Uterus (tissue), 4 donors: Measurements from ENCODE around the gene ARRDC5. TPM values are rescaled to one million over a fixed set of nuclear protein-coding genes. Genes with fewer than 3 reads are reported as not detected.

Experiments used
- DNase-seq, 2 donors: peaks; one replicate each; pipeline ENCODE4 v3.0.0-alpha.2; 2019 to 2020
- H3K27ac ChIP-seq, 2 donors: fragments of 200-600 bp; sonication (generic); 1 replicate in 1 of 2; 2 replicates in 1 of 2; pipeline ENCODE4 v1.5.1; 2016 to 2018
- H3K27me3 ChIP-seq, 2 donors: fragments of 200-600 bp; sonication (generic); one replicate each; pipeline ENCODE4 v1.5.1; 2018 to 2019; ENCODE audit warnings: control low read depth in 1 of 2
- H3K36me3 ChIP-seq, 2 donors: fragments of 200-600 bp; sonication (generic); one replicate each; pipeline ENCODE4 v1.5.1; 2019; ENCODE audit warnings: control low read depth in 1 of 2
- H3K4me1 ChIP-seq, 2 donors: fragments of 200-600 bp; sonication (generic); one replicate each; pipeline ENCODE4 v1.5.1; 2018 to 2019; ENCODE audit warnings: control low read depth in 1 of 2
- H3K4me3 ChIP-seq, 2 donors: fragments of 200-600 bp; sonication (generic); 1 replicate in 1 of 2; 2 replicates in 1 of 2; pipeline ENCODE4 v1.5.1; 2018 to 2019; ENCODE audit warnings: mild to moderate bottlenecking in 1 of 2
- H3K9me3 ChIP-seq, 2 donors: fragments of 200-600 bp; sonication (generic); one replicate each; pipeline ENCODE4 v1.5.1; 2019; ENCODE audit warnings: control low read depth in 1 of 2
- POLR2A ChIP-seq, 2 donors: fragments of 450-650 bp; IDR thresholded peaks; one replicate each; pipeline ENCODE4 v1.6.1; 2016; ENCODE audit warnings: antibody characterized with exemption in 2 of 2, mild to moderate bottlenecking in 1 of 2, moderate library complexity in 1 of 2
- intact Hi-C: fragments of 100-400 bp; cut with DNase I; formaldehyde crosslinking; loops from one replicate; pipeline ENCODE4 v1.15.1; 2023; ENCODE audit warnings: low total_unique reads
- total RNA-seq, 4 donors: library from RNA; depleted of rRNA in 3 of 4; stranded (reverse); fragments of >200 nt in 3 of 4; gene quantifications; one replicate each; pipeline versions ENCODE4 v1.1.0 to v1.2.4, GENCODE V29; 2014 to 2023
- TF ChIP-seq, protein P1 (sequence below), 4 experiments: fragments of 200-600 bp in 2 of 4; fragments of 450-650 bp in 2 of 4; sonication (generic) in 2 of 4; IDR thresholded peaks; one replicate each; pipeline ENCODE4 v1.5.1; 2016 to 2019; ENCODE audit warnings: antibody characterized with exemption in 4 of 4, mild to moderate bottlenecking in 2 of 4, moderate library complexity in 1 of 4
- donor health status: DM: yes; HTN: yes; CAD: no.

The ARRDC5 gene
- total RNA-seq, 4 donors from 2014 or later: 0.26 to 0.70 TPM; not detected in 2

DNA sequence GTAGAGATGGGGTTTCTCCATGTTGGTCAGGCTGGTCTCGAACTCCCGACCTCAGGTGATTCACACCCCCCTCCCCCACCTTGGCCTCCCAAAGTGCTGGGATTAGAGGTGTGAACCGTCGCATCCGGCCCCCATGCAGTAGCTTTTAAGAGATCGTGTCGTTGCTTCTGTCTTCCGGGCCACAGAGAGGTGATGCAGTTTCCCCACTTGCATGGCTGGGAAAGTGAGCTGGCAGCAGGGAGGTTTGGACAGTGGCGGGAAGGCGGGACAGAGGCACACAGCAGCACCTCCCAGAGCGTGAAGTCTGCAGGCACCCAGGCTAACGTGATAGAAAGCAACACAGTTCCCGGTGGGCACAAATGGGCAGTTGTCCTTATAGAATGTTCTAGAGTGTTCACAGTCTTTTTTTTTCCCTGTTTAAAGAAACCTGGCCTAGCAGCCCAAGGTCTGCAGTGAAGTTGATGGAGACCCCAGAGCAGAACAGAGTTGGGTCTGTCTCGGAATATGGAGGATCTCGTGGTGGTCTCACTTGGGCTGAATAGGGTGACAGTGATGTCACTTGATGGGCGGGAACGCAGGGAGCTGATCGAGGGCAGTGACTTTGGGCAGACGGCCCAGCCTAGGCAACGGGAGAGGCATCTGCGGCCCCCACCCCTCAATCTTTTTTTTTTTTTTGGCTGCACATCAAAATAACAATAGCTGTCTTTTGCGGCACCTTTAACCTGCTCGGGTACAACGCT lies 11.5 kb upstream of the ARRDC5 start:
- Histone ChIP-seq H3K27ac (no peak overlapping the region), H3K4me3 (no peak overlapping the region), H3K36me3 (no peaks in the 10 kb centered on the region), H3K9me3 (no peaks in the 10 kb centered on the region), H3K27me3 (no peaks in the 10 kb centered on the region), H3K4me1 (peaks cover 4 to 21% of the 10 kb centered on the region in 2 donors)
- intact Hi-C loops: no loop called here
- DNase-seq: no peak
- TF ChIP-seq, protein P1, sequence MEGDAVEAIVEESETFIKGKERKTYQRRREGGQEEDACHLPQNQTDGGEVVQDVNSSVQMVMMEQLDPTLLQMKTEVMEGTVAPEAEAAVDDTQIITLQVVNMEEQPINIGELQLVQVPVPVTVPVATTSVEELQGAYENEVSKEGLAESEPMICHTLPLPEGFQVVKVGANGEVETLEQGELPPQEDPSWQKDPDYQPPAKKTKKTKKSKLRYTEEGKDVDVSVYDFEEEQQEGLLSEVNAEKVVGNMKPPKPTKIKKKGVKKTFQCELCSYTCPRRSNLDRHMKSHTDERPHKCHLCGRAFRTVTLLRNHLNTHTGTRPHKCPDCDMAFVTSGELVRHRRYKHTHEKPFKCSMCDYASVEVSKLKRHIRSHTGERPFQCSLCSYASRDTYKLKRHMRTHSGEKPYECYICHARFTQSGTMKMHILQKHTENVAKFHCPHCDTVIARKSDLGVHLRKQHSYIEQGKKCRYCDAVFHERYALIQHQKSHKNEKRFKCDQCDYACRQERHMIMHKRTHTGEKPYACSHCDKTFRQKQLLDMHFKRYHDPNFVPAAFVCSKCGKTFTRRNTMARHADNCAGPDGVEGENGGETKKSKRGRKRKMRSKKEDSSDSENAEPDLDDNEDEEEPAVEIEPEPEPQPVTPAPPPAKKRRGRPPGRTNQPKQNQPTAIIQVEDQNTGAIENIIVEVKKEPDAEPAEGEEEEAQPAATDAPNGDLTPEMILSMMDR (IDR thresholded peaks at IDR 0.05): no peak
- no peak for TF ChIP-seq POLR2A (IDR thresholded peaks at IDR 0.05)

DNA sequence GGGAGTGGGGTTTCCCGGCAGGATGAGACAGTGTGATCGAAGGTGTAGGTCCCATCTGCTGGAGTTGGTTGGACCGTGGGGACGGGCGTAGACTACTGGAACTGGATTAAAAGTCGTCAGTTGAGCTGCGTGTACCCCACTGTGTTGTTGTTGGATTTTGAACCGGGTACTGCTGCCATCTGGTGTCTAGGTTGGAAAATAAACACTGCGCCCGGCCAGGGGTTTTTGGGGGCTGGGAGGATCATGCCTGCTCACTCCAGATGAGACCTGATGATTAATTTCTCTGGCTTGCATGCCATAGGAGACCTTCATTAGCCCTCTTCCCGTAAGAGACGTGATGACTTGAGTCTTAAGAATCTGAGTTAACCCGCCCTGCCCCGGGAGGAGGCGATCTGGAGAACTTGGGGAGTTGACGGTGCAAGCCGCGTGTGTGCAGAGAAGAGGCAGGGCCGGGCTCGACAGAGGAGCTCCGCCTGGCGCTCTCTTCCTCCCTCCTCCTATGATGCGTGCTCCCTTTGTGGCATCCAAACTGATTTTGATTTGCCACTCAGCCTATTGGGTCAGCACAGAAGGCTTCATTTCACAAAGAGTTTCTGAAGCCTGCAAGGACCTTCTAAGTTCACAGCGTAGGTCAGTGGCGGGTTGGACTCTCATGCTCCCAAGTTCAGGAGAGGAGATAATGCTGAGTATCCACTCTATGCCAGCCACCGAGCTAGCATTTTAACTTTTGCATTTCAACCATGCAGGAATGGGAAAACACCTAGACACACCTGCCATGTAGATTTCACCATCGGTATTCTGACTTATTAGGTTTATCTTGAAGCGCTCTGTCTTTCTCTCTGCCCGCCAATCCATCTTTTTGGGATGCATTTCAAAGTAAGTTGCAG lies 9.3 kb upstream of the ARRDC5 start:
- peaks cover 4 to 23% of the 10 kb centered on the region in 2 donors for H3K4me1 ChIP-seq
- H3K27ac ChIP-seq: peak overlapping the region in 1 of 2 donors; percentile 42
- H3K4me3 ChIP-seq: peak overlapping the region in 1 of 2 donors; percentile 20
- DNase-seq: peak; percentile 65 to 70
- H3K9me3 ChIP-seq: no peaks in the 10 kb centered on the region
- H3K27me3 ChIP-seq: peaks cover 0 to 4% of the 10 kb centered on the region in 2 donors
- H3K36me3 ChIP-seq: no peaks in the 10 kb centered on the region
- intact Hi-C loops: loop anchor here (2.0 kb wide), 1 partner anchor 41 kb away; no protein-coding TSS in a partner anchor
- TF ChIP-seq POLR2A (IDR thresholded peaks at IDR 0.05): no peak
- TF ChIP-seq, protein P1 (IDR thresholded peaks at IDR 0.05): peak; percentile 45 to 63 (median 54)

DNA sequence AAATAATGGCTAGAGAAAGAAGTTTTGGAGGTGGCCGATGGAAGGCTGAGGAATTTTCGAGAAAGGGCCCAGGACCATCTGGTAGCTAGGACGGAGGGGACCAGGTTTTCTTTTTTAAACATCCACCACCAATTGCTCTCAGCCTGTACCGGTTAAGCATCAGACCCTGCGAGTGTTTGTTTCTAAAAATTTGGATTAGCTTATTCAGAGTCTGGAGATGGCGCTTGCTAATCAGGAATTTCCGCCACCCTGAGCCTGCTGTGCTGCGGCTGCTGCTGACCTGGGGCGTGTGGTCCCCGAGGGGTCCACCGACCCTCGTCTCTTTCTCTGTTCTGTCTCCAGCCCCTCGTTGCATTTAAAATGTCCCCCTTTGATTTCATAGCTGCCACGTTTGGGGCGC lies 8.6 kb upstream of the ARRDC5 start:
- H3K4me3 ChIP-seq: peak overlapping the region in 1 of 2 donors; percentile 20
- TF ChIP-seq, protein P1 (IDR thresholded peaks at IDR 0.05): no peak
- no peak for TF ChIP-seq POLR2A (IDR thresholded peaks at IDR 0.05)
- intact Hi-C loops: loop anchor here (2.0 kb wide), 1 partner anchor 41 kb away; no protein-coding TSS in a partner anchor

DNA sequence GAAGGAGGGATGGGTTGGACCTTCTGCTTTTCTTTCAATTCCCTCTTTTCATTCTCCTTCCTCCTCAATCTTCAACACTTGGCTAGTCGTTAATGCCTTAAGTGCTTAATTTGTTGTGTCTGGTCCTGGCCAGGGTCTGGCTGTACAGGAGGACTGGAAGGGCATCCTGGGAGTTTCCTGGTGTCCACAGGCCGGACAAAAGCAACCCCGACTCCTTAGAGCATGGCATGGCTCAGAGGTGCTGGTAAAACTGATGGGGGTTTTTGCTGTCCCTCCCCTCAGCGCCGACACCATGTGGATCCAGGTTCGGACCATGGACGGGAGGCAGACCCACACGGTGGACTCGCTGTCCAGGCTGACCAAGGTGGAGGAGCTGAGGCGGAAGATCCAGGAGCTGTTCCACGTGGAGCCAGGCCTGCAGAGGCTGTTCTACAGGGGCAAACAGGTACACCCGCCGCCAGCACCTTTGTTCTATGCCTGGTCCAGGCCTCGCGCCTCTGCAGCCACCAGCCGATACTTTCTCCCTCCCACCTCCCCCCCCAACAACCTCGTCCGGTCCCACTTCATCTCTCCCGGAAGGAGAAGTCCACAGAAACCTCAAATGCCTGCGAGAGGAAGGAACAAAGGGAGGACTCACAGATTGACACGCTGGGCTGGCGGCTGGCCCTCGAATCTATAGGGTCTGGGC lies 8.0 kb upstream of the ARRDC5 start:
- peak overlapping the region in 1 of 2 donors; percentile 69 for H3K4me3 ChIP-seq
- DNase-seq: no peak
- intact Hi-C loops: loop anchor here (2.0 kb wide), 1 partner anchor 40 kb away; no protein-coding TSS in a partner anchor
- no peak overlapping the region for H3K27ac ChIP-seq
- H3K4me1 ChIP-seq: peaks cover 4 to 23% of the 10 kb centered on the region in 2 donors
- H3K9me3 ChIP-seq: no peaks in the 10 kb centered on the region
- TF ChIP-seq, protein P1 (IDR thresholded peaks at IDR 0.05): no peak
- no peak for TF ChIP-seq POLR2A (IDR thresholded peaks at IDR 0.05)
- peaks cover 0 to 4% of the 10 kb centered on the region in 2 donors for H3K27me3 ChIP-seq
- no peaks in the 10 kb centered on the region for H3K36me3 ChIP-seq

More for the DNA sequence above, 8.6 kb upstream of the ARRDC5 start:
- DNase-seq: no peak
- H3K27me3 ChIP-seq: peaks cover 0 to 4% of the 10 kb centered on the region in 2 donors
- H3K36me3 ChIP-seq: no peaks in the 10 kb centered on the region
- peak overlapping the region in 1 of 2 donors; percentile 42 for H3K27ac ChIP-seq
- H3K4me1 ChIP-seq: peaks cover 4 to 23% of the 10 kb centered on the region in 2 donors
- no peaks in the 10 kb centered on the region for H3K9me3 ChIP-seq
